Activated T-cell treated with anti-CD3 and anti-CD28 coated beads for 4 hours (primary cell): ENCODE results near the gene GOLGA1.

Source experiments
- DNase-seq: peaks from one replicate; pipeline ENCODE4 v3.0.0-alpha.2; 2020

The GOLGA1 gene

GRCh38 chr9:124830593-124830992, 110.3 kb downstream of the GOLGA1 start:
- DNase-seq = no peak

GRCh38 chr9:124829334-124829669, 111.6 kb downstream of the GOLGA1 start:
- DNase-seq = no peak

GRCh38 chr9:124828489-124829333, 112.2 kb downstream of the GOLGA1 start:
- no peak for DNase-seq
